H7 (cell line): ENCODE results near the gene MKRN1. TPM values are rescaled to one million over a fixed set of nuclear protein-coding genes. Genes with fewer than 3 reads are reported as not detected.
"Not testable (repeated sequence)": the region's sequence is repeated elsewhere in the genome, so short reads cannot be mapped to it uniquely, and the experiment has no call there.

ENCODE experiments used
- DNase-seq: peaks from one replicate; pipeline ENCODE4 v3.0.0; 2012
- H3K27me3 ChIP-seq: 2 replicates; pipeline ENCODE4 v1.6.0; 2011; ENCODE audit warnings: mild to moderate bottlenecking, low read length; ENCODE audit not compliant: control insufficient read depth, insufficient read depth
- H3K36me3 ChIP-seq: replicated peaks from 2 replicates; pipeline ENCODE4 v1.5.1; 2011; ENCODE audit warnings: low read length; ENCODE audit not compliant: control insufficient read depth, insufficient read depth
- H3K4me3 ChIP-seq: 2 replicates; pipeline ENCODE4 v1.5.1; 2011; ENCODE audit warnings: low read depth, mild to moderate bottlenecking, control low read depth, low read length, moderate library complexity; ENCODE audit not compliant: insufficient read depth
- total RNA-seq: library from RNA; depleted of rRNA; stranded (reverse); fragments of >200 nt; shearing (Covaris generic); gene quantifications from 2 replicates; pipeline ENCODE4 v1.2.3, GENCODE V29; 2014

The MKRN1 gene
- total RNA-seq, 1 experiment from 2014 or later: 80.5 TPM

- Histone ChIP-seq H3K27me3 (no peaks in the 10 kb centered on the region), H3K36me3 (peaks cover 27% of the 10 kb centered on the region), H3K4me3 (no peak overlapping the region)
- DNase-seq: no peak
Measured at GRCh38 chr7:140458201-140458600, 21.1 kb downstream of the MKRN1 start.

- no peak for DNase-seq
- no peak overlapping the region for H3K4me3 ChIP-seq
- peaks cover 23% of the 10 kb centered on the region for H3K36me3 ChIP-seq
- H3K27me3 ChIP-seq: no peaks in the 10 kb centered on the region
Measured at GRCh38 chr7:140456551-140457051, 22.7 kb downstream of the MKRN1 start.

GRCh38 chr7:140455743-140456142 lies 23.6 kb downstream of the MKRN1 start:
- no peaks in the 10 kb centered on the region for H3K27me3 ChIP-seq
- H3K4me3 ChIP-seq: no peak overlapping the region
- DNase-seq: peak; percentile 72
- peaks cover 20% of the 10 kb centered on the region for H3K36me3 ChIP-seq

GRCh38 chr7:140454657-140455015 lies 24.7 kb downstream of the MKRN1 start:
- Histone ChIP-seq H3K36me3 (peaks cover 20% of the 10 kb centered on the region), H3K4me3 (no peak overlapping the region), H3K27me3 (no peaks in the 10 kb centered on the region)
- no peak for DNase-seq

GRCh38 chr7:140453785-140454656 lies 25.3 kb downstream of the MKRN1 start:
- not testable (repeated sequence) for DNase-seq, H3K27me3 ChIP-seq, H3K4me3 ChIP-seq
- peaks cover 18% of the 10 kb centered on the region for H3K36me3 ChIP-seq

- peaks cover 12% of the 10 kb centered on the region for H3K36me3 ChIP-seq
- H3K27me3 ChIP-seq: no peaks in the 10 kb centered on the region
- no peak overlapping the region for H3K4me3 ChIP-seq
- no peak for DNase-seq
Measured at GRCh38 chr7:140453273-140453672, 26.0 kb downstream of the MKRN1 start.

- Histone ChIP-seq H3K4me3 (no peak overlapping the region), H3K36me3 (peaks cover 11% of the 10 kb centered on the region), H3K27me3 (no peaks in the 10 kb centered on the region)
- no peak for DNase-seq
Measured at GRCh38 chr7:140451716-140452115, 27.6 kb downstream of the MKRN1 start.

GRCh38 chr7:140448781-140449480 lies 30.4 kb downstream of the MKRN1 start:
- H3K36me3 ChIP-seq: no peaks in the 10 kb centered on the region; the same call in 1 of the 2 replicates
- H3K4me3 ChIP-seq: no peak overlapping the region
- no peaks in the 10 kb centered on the region for H3K27me3 ChIP-seq
- no peak for DNase-seq

GRCh38 chr7:140447841-140448240 lies 31.5 kb downstream of the MKRN1 start:
- Histone ChIP-seq H3K36me3 (no peaks in the 10 kb centered on the region), H3K4me3 (no peak overlapping the region), H3K27me3 (no peaks in the 10 kb centered on the region)
- DNase-seq: no peak

- Histone ChIP-seq H3K27me3 (no peaks in the 10 kb centered on the region), H3K4me3 (no peak overlapping the region), H3K36me3 (no peaks in the 10 kb centered on the region)
- no peak for DNase-seq
Measured at GRCh38 chr7:140446467-140446866, 32.8 kb downstream of the MKRN1 start.

GRCh38 chr7:140441519-140441918 lies 37.8 kb downstream of the MKRN1 start:
- H3K27me3 ChIP-seq: no peaks in the 10 kb centered on the region
- no peak overlapping the region for H3K4me3 ChIP-seq
- no peaks in the 10 kb centered on the region for H3K36me3 ChIP-seq
- no peak for DNase-seq

- no peaks in the 10 kb centered on the region for H3K36me3 ChIP-seq
- H3K27me3 ChIP-seq: no peaks in the 10 kb centered on the region
- DNase-seq: no peak
- H3K4me3 ChIP-seq: no peak overlapping the region
Measured at GRCh38 chr7:140440593-140440992, 38.7 kb downstream of the MKRN1 start.

- no peak for DNase-seq
- no peaks in the 10 kb centered on the region for H3K36me3 ChIP-seq
- H3K27me3 ChIP-seq: no peaks in the 10 kb centered on the region
- no peak overlapping the region for H3K4me3 ChIP-seq
Measured at GRCh38 chr7:140439359-140439758, 39.9 kb downstream of the MKRN1 start.

- Histone ChIP-seq H3K36me3 (no peaks in the 10 kb centered on the region), H3K4me3 (no peak overlapping the region), H3K27me3 (no peaks in the 10 kb centered on the region)
- peak; percentile 68 for DNase-seq
Measured at GRCh38 chr7:140435252-140435895, 43.9 kb downstream of the MKRN1 start.
